Panc1 (cell line): ENCODE measurements around the gene GMDS. TPM values are rescaled to one million over a fixed set of nuclear protein-coding genes. Genes with fewer than 3 reads are reported as not detected.

ENCODE experiments used
- ATAC-seq: fragments of 200-7000 bp; cut with Tn5 transposase; 2 replicates; pipeline ENCODE4 v1.9.1; 2020; ENCODE audit warnings: mild to moderate bottlenecking, moderate library complexity
- BruUV-seq: library from RNA; stranded (reverse); fragments of 400-500 nt; replicated peaks from 2 replicates; lab custom pipeline; 2021; lab: Mats Ljungman, UMichigan
- CTCF ChIA-PET: fragments of 300-600 bp; sonication (Branson Sonifier 250); formaldehyde crosslinking; loops from one replicate; lab custom pipeline; 2022; ENCODE audit warnings: antibody characterized with exemption; lab: Charles Lee
- POLR2A ChIA-PET: fragments of 300-600 bp; sonication (Branson Sonifier 250); formaldehyde crosslinking; loops from one replicate; lab custom pipeline; 2022; ENCODE audit warnings: antibody characterized with exemption; lab: Charles Lee
- DNase-seq: peaks from one replicate; pipeline ENCODE4 v3.0.0-alpha.2; 2010; ENCODE audit warnings: low read depth, low spot score
- H3K27ac ChIP-seq: 2 replicates; pipeline ENCODE4 v1.5.1; 2011; ENCODE audit warnings: mild to moderate bottlenecking, low read length, inconsistent platforms
- H3K27me3 ChIP-seq: fragments of 200-500 bp; sonication (Bioruptor generic); 2 replicates; pipeline ENCODE4 v1.6.0; 2014; ENCODE audit warnings: low read length, inconsistent platforms; ENCODE audit not compliant: control insufficient read depth, insufficient read depth
- H3K36me3 ChIP-seq: fragments of 200-500 bp; sonication (Bioruptor generic); 2 replicates; pipeline ENCODE4 v1.5.1; 2014; ENCODE audit warnings: inconsistent platforms, mild to moderate bottlenecking, low read length, moderate library complexity; ENCODE audit not compliant: control insufficient read depth, insufficient read depth
- H3K4me1 ChIP-seq: 2 replicates; pipeline ENCODE4 v1.5.1; 2011; ENCODE audit warnings: inconsistent platforms, mild to moderate bottlenecking, low read length, moderate library complexity; ENCODE audit not compliant: control insufficient read depth, insufficient read depth
- H3K4me3 ChIP-seq, 2 experiments: 2 replicates each; pipeline ENCODE4 v1.5.1; 2011 to 2012; ENCODE audit warnings: low read depth in 2 of 2, low read length in 2 of 2, mild to moderate bottlenecking in 2 of 2, inconsistent platforms in 1 of 2, moderate library complexity in 1 of 2
- H3K9me3 ChIP-seq: fragments of 200-500 bp; sonication (Bioruptor generic); 2 replicates; pipeline ENCODE4 v1.5.1; 2014; ENCODE audit warnings: low read depth, mild to moderate bottlenecking, inconsistent platforms, low read length, moderate library complexity; ENCODE audit not compliant: control insufficient read depth, insufficient read depth
- CTCF ChIP-seq: fragments of 450-650 bp; IDR thresholded peaks from 2 replicates; pipeline ENCODE4 v1.5.1; 2017; ENCODE audit warnings: mild to moderate bottlenecking
- POLR2AphosphoS5 ChIP-seq: IDR thresholded peaks from 2 replicates; pipeline ENCODE4 v1.6.1; 2012; ENCODE audit warnings: mild to moderate bottlenecking, low read depth, low read length, moderate library complexity
- REST ChIP-seq, 2 experiments: IDR thresholded peaks; 2 replicates each; pipeline ENCODE4 v1.6.1; 2011 to 2012; ENCODE audit warnings: low read depth in 2 of 2, control low read depth in 1 of 2, low read length in 1 of 2, mild to moderate bottlenecking in 1 of 2, moderate library complexity in 1 of 2; ENCODE audit not compliant: insufficient read depth in 1 of 2
- SIN3A ChIP-seq: IDR thresholded peaks from 2 replicates; pipeline ENCODE4 v1.6.1; 2012; ENCODE audit warnings: low read depth, mild to moderate bottlenecking, low read length, moderate library complexity, borderline replicate concordance; ENCODE audit not compliant: insufficient read depth
- TCF7L2 ChIP-seq: IDR thresholded peaks from 2 replicates; pipeline ENCODE4 v1.6.1; 2011; ENCODE audit warnings: mild to moderate bottlenecking, low read depth, low read length, inconsistent platforms
- in situ Hi-C: cut with HindIII; loops from 2 replicates; pipeline ENCODE4 v1.10.0; 2016; ENCODE audit warnings: low sequenced_read_pairs, low pct_unique_long_range_greater_than_20kb
- intact Hi-C: fragments of 100-400 bp; cut with micrococcal nuclease; formaldehyde crosslinking; loops from one replicate; pipeline ENCODE4 v1.10.0; 2022; ENCODE audit not compliant: unreplicated experiment
- total RNA-seq: library from RNA; stranded (reverse); gene quantifications from one replicate; pipeline ENCODE4 v1.2.1, GENCODE V29; 2021; ENCODE audit not compliant: unreplicated experiment

Gene GMDS
- total RNA-seq, 1 experiment from 2014 or later: 9.8 TPM

GRCh38 chr6:2232445-2232844 is 13.0 kb downstream of the GMDS start:
- H3K4me1 ChIP-seq: no peaks in the 10 kb centered on the region
- no peak for DNase-seq
- H3K27me3 ChIP-seq: no peaks in the 10 kb centered on the region
- ChIA-PET POLR2A (no interaction called here), CTCF (no interaction called here)
- no peak overlapping the region for H3K4me3 ChIP-seq
- no TSS peak for BruUV-seq
- H3K9me3 ChIP-seq: no peaks in the 10 kb centered on the region
- intact Hi-C loops (no loop called here), in situ Hi-C loops (no loop called here)
- H3K36me3 ChIP-seq: no peaks in the 10 kb centered on the region
- TF ChIP-seq POLR2AphosphoS5: no peak
- no peak for TF ChIP-seq TCF7L2
- TF ChIP-seq SIN3A: no peak
- no peak for TF ChIP-seq CTCF
- TF ChIP-seq REST (IDR thresholded peaks at IDR 0.05; ENCODE audit: insufficient read depth in 1 of 2, low read depth in 2 of 2, low read length in 1 of 2): no peak
- no peak for ATAC-seq
- no peak overlapping the region for H3K27ac ChIP-seq

- Histone ChIP-seq H3K4me3 (no peak overlapping the region), H3K27ac (no peak overlapping the region), H3K9me3 (no peaks in the 10 kb centered on the region), H3K36me3 (no peaks in the 10 kb centered on the region), H3K4me1 (no peaks in the 10 kb centered on the region), H3K27me3 (no peaks in the 10 kb centered on the region)
- TF ChIP-seq SIN3A (no peak), POLR2AphosphoS5 (no peak), REST (IDR thresholded peaks at IDR 0.05; ENCODE audit: insufficient read depth in 1 of 2, low read depth in 2 of 2, low read length in 1 of 2) (no peak), TCF7L2 (no peak)
- intact Hi-C loops: no loop called here
- ChIA-PET POLR2A (interaction anchor here (0.7 kb wide), 1 partner anchor 498 kb away, joined by 3 read pairs; no protein-coding TSS in a partner anchor), CTCF (interaction anchor here (1.0 kb wide), 1 partner anchor 22 kb away, joined by 4 read pairs; no protein-coding TSS in a partner anchor)
- DNase-seq: no peak
- BruUV-seq: no TSS peak
- in situ Hi-C loops: no loop called here
- no peak for ATAC-seq
Measured at GRCh38 chr6:2231438-2231837, 14.0 kb downstream of the GMDS start.
